Gastroesophageal sphincter (tissue), 4 donors: Measurements from ENCODE around the gene MTUS2. TPM values are rescaled to one million over a fixed set of nuclear protein-coding genes. Genes with fewer than 3 reads are reported as not detected.

Source experiments
- ATAC-seq: fragments of 150-250 bp; one replicate; pipeline ENCODE4 v1.9.1; 2016; ENCODE audit warnings: mild to moderate bottlenecking, moderate library complexity
- H3K27ac ChIP-seq, 4 donors: fragments of 200-600 bp; sonication (generic) in 3 of 4; 1 replicate in 3 of 4; 2 replicates in 1 of 4; pipeline ENCODE4 v1.5.1; 2016 to 2019
- H3K27me3 ChIP-seq: fragments of 200-600 bp; sonication (generic); one replicate; pipeline ENCODE4 v1.5.1; 2019
- H3K36me3 ChIP-seq, 2 donors: fragments of 200-600 bp; sonication (generic); one replicate each; pipeline ENCODE4 v1.5.1; 2019; ENCODE audit warnings: control low read depth in 1 of 2
- H3K4me1 ChIP-seq, 3 donors: fragments of 200-600 bp; sonication (generic); 1 replicate in 2 of 3; 2 replicates in 1 of 3; pipeline ENCODE4 v1.5.1; 2016 to 2019; ENCODE audit warnings: control low read depth in 2 of 3
- H3K4me3 ChIP-seq, 2 donors: fragments of 200-600 bp; sonication (generic); one replicate each; pipeline ENCODE4 v1.5.1; 2019; ENCODE audit warnings: mild to moderate bottlenecking in 1 of 2, moderate library complexity in 1 of 2
- H3K9me3 ChIP-seq, 3 donors: fragments of 200-600 bp; sonication (generic); one replicate each; pipeline ENCODE4 v1.5.1; 2017 to 2019; ENCODE audit warnings: control low read depth in 2 of 3
- EP300 ChIP-seq: sonication (generic); formaldehyde crosslinking; IDR thresholded peaks from one replicate; pipeline ENCODE4 v1.6.1; 2017; ENCODE audit warnings: antibody characterized with exemption, mild to moderate bottlenecking
- POLR2A ChIP-seq, 2 donors: fragments of 450-650 bp; IDR thresholded peaks; one replicate each; pipeline ENCODE4 v1.6.1; 2017; ENCODE audit warnings: antibody characterized with exemption in 2 of 2, mild to moderate bottlenecking in 2 of 2, moderate library complexity in 1 of 2
- POLR2AphosphoS5 ChIP-seq: sonication (generic); formaldehyde crosslinking; IDR thresholded peaks from one replicate; pipeline ENCODE4 v1.6.1; 2017; ENCODE audit warnings: antibody characterized with exemption
- WGBS, 2 donors: methylation state at CpG; one replicate each; pipeline ENCODE4 v1.1.5; 2018; ENCODE audit warnings: low coverage in 1 of 2; 5-methylcytosine and 5-hydroxymethylcytosine counted together
- total RNA-seq, 4 donors: library from RNA; depleted of rRNA; stranded (reverse); fragments of >200 nt; gene quantifications; one replicate each; pipeline ENCODE4 v1.1.0, GENCODE V29; 2016
- TF ChIP-seq, protein P1 (sequence below), 4 experiments: fragments of 200-600 bp in 2 of 4; fragments of 450-650 bp in 2 of 4; sonication (generic) in 1 of 4; IDR thresholded peaks; one replicate each; pipeline ENCODE4 v1.5.1; 2017 to 2019; ENCODE audit warnings: antibody characterized with exemption in 4 of 4, mild to moderate bottlenecking in 2 of 4, moderate library complexity in 2 of 4

The MTUS2 gene
- total RNA-seq, 4 donors from 2014 or later, result 0.67 to 36.7 (median 18.4) TPM

DNA sequence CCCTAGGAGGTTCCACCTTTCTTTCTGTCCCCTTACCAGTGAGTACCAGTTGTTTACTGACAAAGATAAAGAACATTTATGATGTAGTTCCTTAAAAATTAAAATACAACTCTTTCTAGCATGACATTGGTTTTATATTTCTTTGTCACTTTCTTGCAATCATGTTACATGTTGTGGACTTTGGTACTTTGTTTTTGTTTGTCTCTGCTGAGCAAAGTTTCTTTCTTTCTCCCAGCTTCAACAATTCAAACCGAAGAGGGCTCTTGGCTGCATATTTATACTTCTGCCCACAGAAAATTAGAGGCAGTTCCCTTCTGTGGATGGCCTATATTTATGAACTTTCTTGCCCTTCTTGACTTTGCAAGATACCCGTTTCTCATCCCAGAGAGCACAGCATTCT lies 201.2 kb downstream of the MTUS2 start:
- Histone ChIP-seq H3K9me3 (no peaks in the 10 kb centered on the region), H3K4me1 (no peaks in the 10 kb centered on the region), H3K4me3 (no peak overlapping the region), H3K27me3 (no peaks in the 10 kb centered on the region), H3K36me3 (no peaks in the 10 kb centered on the region), H3K27ac (no peak overlapping the region)
- TF ChIP-seq, protein P1, sequence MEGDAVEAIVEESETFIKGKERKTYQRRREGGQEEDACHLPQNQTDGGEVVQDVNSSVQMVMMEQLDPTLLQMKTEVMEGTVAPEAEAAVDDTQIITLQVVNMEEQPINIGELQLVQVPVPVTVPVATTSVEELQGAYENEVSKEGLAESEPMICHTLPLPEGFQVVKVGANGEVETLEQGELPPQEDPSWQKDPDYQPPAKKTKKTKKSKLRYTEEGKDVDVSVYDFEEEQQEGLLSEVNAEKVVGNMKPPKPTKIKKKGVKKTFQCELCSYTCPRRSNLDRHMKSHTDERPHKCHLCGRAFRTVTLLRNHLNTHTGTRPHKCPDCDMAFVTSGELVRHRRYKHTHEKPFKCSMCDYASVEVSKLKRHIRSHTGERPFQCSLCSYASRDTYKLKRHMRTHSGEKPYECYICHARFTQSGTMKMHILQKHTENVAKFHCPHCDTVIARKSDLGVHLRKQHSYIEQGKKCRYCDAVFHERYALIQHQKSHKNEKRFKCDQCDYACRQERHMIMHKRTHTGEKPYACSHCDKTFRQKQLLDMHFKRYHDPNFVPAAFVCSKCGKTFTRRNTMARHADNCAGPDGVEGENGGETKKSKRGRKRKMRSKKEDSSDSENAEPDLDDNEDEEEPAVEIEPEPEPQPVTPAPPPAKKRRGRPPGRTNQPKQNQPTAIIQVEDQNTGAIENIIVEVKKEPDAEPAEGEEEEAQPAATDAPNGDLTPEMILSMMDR (IDR thresholded peaks at IDR 0.05), result no peak
- TF ChIP-seq POLR2AphosphoS5, result no peak
- no peak for TF ChIP-seq POLR2A (IDR thresholded peaks at IDR 0.05)
- TF ChIP-seq EP300, result no peak
- WGBS, 2 donors, result 70 to 100% methylated on average over 1 to 2 of the region's 2 CpGs
- ATAC-seq, result no peak

DNA sequence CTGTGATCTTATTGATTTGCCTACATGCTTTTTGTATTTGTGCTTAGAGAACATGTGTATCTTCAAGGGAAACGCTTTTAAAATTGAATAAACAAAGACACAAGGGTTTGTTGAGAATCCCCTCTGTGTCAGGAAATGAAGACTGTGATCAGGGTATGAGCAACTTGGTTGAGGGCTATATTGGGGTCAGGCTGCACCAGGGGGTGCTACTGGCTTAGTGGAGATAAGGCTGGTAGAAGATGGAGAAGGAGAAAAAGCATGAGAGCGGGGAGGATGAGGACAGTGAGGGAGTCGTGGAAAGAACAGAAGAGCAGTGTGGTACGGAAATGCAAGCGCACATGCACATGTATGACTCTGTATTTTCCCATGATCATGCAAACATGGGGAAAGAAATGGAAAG lies 201.6 kb downstream of the MTUS2 start:
- Histone ChIP-seq H3K4me3 (no peak overlapping the region), H3K4me1 (no peaks in the 10 kb centered on the region), H3K27ac (no peak overlapping the region), H3K27me3 (no peaks in the 10 kb centered on the region), H3K36me3 (no peaks in the 10 kb centered on the region), H3K9me3 (no peaks in the 10 kb centered on the region)
- no peak for ATAC-seq
- TF ChIP-seq EP300 (no peak), POLR2A (IDR thresholded peaks at IDR 0.05) (no peak), POLR2AphosphoS5 (no peak)
- TF ChIP-seq, protein P1 (IDR thresholded peaks at IDR 0.05), result no peak
- 77 to 93% methylated on average over 5 of the region's 5 CpGs for WGBS, 2 donors

DNA sequence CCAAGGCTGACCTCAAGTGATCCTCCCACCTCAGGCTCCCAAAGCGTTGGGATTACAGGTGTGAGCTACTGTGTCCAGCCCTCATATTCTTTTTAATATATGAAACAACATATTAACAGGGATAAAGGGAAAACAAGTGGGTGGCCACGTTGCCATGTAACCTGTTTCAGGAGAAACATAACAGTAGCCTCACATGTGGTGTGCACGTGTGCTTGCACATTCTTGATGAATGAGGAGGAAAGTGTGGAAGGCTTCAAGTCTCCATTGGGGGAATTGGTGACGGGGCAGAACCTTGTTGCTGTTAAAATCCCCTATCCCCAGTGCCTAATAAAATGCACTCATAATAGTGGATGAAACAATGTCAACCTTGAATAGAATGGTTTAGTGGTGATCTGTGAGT lies 202.3 kb downstream of the MTUS2 start:
- TF ChIP-seq, protein P1 (IDR thresholded peaks at IDR 0.05), result no peak
- TF ChIP-seq POLR2A (IDR thresholded peaks at IDR 0.05) (no peak), EP300 (no peak), POLR2AphosphoS5 (no peak)
- 87 to 100% methylated on average over 2 to 4 of the region's 4 CpGs for WGBS, 2 donors
- H3K9me3 ChIP-seq, result no peaks in the 10 kb centered on the region
- ATAC-seq, result no peak
- no peak overlapping the region for H3K4me3 ChIP-seq
- H3K27ac ChIP-seq, result no peak overlapping the region
- H3K36me3 ChIP-seq, result no peaks in the 10 kb centered on the region
- H3K4me1 ChIP-seq, result no peaks in the 10 kb centered on the region
- H3K27me3 ChIP-seq, result no peaks in the 10 kb centered on the region

DNA sequence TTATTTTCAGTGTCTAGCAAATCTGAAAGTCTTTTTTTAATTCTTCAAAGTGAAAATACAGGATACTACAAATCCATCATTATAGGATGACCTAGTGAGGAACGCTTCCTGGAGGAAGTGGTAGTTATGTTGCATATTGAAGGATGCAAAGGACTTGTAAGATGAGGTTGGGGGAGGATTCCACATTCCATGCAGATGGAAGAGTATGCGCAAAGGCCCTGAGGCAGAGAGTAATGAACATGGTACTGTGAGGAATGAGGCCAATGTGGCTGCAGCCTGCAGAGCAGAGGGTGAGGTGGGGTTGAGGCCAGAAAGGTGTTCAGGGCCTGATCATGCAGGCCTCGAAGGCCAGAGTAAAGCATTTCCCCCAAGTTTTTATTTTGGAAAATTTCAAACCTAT lies 202.8 kb downstream of the MTUS2 start:
- Histone ChIP-seq H3K27me3 (no peaks in the 10 kb centered on the region), H3K27ac (no peak overlapping the region), H3K36me3 (no peaks in the 10 kb centered on the region), H3K4me3 (no peak overlapping the region), H3K4me1 (no peaks in the 10 kb centered on the region), H3K9me3 (no peaks in the 10 kb centered on the region)
- TF ChIP-seq EP300 (no peak), POLR2A (IDR thresholded peaks at IDR 0.05) (no peak), POLR2AphosphoS5 (no peak)
- TF ChIP-seq, protein P1 (IDR thresholded peaks at IDR 0.05), result no peak
- ATAC-seq, result no peak
- WGBS, 2 donors, result 84 to 100% methylated on average over 2 to 3 of the region's 3 CpGs

DNA sequence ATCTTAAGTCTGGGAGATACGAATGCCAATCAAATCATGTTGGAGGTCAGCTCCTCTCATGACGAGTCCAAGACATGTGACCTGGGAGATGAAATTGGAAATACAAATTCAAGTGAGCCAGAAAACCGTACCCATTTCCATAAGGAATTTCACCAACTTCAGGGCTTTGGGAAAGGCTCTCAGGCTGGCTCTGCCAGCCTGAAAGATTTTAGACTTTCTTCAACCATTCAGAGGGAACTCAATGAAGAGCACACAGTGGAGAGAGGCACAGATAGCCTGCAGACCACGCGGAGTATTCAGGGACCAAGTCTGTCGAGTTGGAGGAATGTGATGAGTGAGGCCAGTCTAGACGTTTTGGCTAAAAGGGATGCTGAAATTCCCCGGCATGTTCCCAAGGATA lies 204.6 kb downstream of the MTUS2 start:
- 72% methylated on average over 8 of the region's 8 CpGs; no CpG with 5 or more reads in 1 of the 2 donors for WGBS, 2 donors
- TF ChIP-seq, protein P1 (IDR thresholded peaks at IDR 0.05), result no peak
- TF ChIP-seq POLR2AphosphoS5 (no peak), POLR2A (IDR thresholded peaks at IDR 0.05) (no peak), EP300 (no peak)
- no peak overlapping the region for H3K4me3 ChIP-seq
- no peaks in the 10 kb centered on the region for H3K27me3 ChIP-seq
- no peaks in the 10 kb centered on the region for H3K36me3 ChIP-seq
- H3K4me1 ChIP-seq, result no peaks in the 10 kb centered on the region
- no peak for ATAC-seq
- no peaks in the 10 kb centered on the region for H3K9me3 ChIP-seq
- H3K27ac ChIP-seq, result no peak overlapping the region
